GM19463 (cell line): Measurements from ENCODE around the gene SPRR2F.

Source experiments
- ATAC-seq: cut with Tn5 transposase; IDR thresholded peaks from one replicate; pipeline ENCODE4 v1.9.1; 2021; ENCODE audit warnings: mild to moderate bottlenecking, moderate library complexity; ENCODE audit not compliant: unreplicated experiment

SPRR2F gene

DNA sequence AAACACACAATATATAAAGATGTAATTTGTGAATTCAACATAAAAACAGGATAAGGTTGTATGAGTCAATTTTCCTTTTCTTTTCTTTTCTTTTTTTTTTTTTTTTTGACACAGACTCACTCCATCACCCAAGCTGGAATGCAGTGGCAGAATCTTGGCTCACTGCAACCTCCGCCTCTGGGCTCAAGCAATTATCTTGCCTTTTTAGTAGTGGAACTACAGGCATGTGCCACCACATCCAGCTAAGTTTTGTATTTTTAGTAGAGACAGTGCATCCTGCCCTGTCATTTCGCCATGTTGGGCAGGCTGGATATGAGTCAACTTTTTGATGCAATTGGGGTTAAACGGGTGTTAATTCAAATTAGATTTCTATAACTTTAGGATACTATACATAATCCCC lies 31.6 kb downstream of the SPRR2F start:
- no peak for ATAC-seq

DNA sequence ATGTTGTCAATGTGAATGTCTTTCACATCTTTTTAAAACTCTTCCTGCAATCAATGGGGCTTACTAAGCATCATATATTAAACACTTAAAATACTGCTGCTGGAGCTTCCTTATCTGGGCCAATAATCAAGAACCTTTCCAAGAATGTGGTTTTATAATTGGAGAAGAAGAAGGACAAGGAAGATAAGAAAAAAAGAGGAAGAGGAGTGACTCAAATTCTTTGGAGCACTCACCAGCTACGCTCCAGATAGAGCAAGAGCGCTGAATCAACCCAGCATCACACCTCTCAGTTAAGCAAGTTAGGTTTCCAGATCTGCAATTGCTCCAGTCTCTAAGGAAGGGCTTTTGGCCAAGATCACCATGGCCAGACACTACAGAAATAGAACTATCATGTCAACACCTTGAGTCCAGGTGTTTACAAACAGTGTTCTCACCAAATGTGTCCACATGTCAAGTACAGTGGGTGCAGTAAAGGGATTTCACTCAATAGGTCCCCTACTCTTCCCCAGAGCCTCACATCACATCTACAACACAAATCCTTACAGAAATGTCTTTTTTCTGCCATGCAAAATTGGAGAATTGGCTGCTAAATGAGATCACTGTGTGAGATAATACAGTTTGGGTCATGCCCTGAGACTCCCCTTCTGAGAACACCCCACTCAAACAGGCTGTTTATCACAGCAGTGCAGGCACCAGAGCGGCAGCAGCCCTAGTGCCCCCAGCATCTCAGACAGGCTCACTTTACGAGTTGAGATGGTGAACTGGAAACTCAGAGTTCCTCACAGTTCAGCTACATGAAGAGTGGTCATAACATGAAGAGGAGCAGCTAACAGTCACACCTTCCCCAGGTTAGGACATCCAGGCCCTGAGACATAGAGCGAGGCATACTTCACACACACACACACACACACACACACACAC lies 40.2 kb downstream of the SPRR2F start:
- no peak for ATAC-seq

DNA sequence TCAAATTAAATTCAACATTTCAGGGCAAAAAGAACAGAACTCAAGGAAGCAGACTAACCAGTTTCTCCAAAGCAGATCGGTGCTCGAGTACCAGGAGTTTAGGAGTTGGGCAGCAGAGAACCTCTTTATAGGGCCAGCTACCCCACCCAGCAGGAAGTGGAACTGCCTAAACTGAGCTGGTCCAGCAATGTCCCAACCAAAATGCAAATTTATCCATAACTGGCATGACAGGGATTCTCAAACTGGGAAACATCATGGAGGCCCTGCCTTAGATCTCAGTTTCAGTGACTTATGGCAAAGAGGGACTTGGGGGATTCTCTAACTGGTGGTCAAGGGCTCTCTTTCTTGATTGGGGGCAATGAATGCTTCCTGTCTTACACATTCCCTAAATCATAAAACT lies 41.8 kb downstream of the SPRR2F start, which contains the start of gene SPRR2B:
TSS of gene SPRR2B (minus strand) at position 101 of the 400 bp plus-strand sequence. CDS start 772 bp downstream, outside the sequence.
- no peak for ATAC-seq

DNA sequence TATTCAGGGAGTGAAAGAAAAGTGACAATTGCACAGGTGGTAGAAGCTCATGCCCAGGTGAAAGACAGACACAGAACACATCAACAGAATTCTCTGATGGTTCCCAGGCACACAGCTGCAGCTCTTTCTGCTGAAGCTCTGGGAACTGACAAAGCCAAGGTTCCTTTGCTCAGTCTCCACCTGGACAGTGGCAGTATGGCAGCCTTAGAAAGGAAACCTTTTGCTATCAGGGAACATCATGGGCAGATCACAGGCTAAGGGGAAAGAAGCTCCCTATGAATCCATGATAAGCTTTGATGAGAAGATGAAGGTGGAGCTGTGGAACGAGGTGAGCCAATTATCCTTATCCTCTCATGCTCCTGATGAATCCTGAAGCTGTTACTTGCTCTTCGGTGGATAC lies 43.1 kb downstream of the SPRR2F start:
- no peak for ATAC-seq
